NCI-H2196 treated with DMSO at 0.1 percent for 48 hours (cell line): ENCODE results near the gene PVALB.

Source experiments
- DNase-seq: peaks from one replicate; lab custom pipeline; 2025; ENCODE audit not compliant: unreplicated experiment; lab: John Stamatoyannopoulos, UW

The PVALB gene

DNA sequence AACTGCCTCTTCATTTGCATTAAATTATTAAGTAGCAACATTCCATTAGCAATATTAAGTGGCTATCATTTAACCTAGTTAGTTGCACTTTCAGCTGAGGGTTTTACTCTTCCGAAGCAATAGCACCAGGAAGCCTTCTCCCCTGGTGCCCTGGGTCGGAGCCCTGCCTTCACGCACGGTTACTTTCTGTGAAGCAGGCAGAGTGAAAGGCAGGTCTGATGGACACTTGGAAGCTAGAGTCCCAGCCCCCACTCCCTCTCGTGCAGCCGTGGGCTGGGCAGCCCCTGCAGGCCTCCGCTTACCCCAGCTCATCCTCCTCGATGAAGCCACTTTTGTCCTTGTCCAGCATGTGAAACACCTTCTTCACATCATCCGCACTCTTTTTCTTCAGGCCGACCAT is 2.0 kb downstream of the PVALB start:
- no peak for DNase-seq

- no peak for DNase-seq
Measured at GRCh38 chr22:36811094-36811800, 5.6 kb downstream of the PVALB start.

GRCh38 chr22:36809351-36809750 is 7.5 kb downstream of the PVALB start:
- no peak for DNase-seq

DNA sequence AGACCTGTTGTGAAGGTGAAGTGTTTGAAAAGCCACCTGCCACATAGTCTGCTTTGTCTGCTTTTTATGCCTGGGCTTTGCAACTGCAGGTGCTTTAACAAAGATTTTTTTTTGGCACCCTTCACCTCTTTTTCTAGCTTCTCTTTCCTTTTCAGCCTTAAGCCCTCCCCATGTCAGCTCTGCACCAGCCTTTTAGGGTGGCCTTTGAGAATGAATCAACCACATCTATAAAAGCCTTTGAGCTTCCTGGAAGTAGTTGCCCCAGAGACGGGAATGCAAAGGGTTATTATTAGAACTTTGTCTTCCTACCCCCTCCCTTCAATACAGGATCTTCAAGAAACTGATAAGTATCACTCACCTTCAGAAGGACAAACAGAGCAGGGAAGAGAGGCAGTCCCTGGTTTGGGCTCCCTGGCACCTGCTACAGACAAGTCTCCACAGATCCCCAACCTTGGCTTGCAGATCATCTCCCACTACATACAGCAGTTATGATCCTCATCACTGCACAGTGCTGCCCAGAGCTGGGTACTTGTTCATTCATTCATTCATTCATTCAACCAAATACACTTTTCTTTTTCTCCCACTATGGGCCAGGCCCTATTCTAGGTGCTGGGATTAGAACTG is 8.0 kb downstream of the PVALB start:
- DNase-seq, result peak; percentile 21

DNA sequence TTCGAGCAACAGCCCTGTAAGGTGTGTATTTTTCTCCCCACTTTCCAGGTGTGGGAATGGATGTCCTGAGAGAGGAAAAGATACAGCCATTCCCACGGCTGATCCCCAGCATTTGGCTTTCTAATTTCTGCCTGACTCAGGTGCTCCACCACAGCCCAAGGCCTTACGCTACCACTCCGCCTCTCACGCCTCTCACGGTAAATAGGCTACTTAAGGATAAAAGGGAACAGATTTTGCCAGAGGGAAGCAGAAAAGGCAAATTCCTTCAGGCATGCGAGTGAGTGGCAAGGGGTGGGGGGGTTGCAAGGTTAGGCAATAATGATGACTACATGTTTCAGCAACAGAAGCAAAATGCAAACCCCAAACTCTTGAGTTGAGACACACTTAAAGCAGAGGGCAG is 9.2 kb downstream of the PVALB start:
- DNase-seq, result no peak

DNA sequence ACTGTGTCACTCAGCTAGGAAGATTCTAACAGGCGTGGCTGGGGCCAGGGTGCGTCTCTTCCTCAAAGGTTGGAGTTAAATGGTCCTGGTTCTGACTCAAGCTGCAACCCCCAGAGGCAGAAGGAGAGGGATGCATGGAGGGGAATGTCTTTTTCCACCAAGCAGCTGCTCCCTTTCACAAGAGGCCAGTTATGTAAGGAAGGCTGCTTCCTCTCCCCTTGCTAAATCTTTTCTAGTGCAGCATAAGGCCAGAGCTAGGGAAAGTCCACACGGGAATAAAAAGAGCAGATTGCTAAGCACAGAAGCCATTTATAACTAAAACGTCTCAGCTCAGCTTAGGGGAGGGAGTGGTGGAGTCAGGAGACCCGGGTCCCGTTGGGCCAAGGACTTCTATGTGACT is 10.0 kb downstream of the PVALB start:
- no peak for DNase-seq

- DNase-seq, result no peak
Measured at GRCh38 chr22:36803358-36803757, 13.5 kb downstream of the PVALB start.

- no peak for DNase-seq
Measured at GRCh38 chr22:36798674-36799066, 18.2 kb downstream of the PVALB start.

DNA sequence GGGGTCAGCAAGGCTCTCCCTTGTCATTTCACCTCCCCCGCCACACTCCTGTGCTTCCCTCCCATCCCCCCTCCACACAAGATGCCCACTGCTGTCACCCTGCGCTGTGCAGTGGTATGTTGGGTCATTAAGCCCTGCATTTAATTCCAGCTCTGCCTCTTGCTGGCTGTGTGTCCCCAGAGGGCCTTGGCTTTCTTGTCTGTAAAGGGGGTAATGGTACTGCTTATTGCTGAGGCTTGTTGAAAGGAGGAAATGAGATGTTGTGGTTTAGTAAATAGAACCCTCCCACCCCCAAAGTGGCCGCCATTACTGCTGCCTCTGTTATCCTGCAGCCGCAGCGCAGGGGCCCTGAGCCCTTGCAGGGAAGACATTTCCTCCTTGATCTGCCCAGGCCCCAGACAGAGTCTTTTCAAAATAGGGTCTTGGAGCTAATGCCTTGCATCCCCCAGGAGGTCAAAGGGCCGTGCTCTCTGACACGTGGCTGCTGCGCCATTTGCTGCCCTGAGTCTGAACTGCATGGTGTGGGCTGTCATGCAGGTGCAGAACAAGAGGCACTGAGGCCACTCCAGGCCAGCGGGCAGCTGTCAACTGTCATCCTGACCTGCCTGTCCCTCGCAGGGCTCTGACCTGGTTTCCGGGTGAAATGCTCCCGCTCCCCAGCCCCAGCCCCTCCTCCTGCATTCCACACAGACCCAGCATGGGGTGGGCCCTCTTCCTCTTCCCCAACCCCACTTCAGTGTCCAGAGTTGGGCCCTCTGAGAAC is 18.7 kb downstream of the PVALB start:
- DNase-seq, result no peak

GRCh38 chr22:36797374-36797773 is 19.5 kb downstream of the PVALB start:
- DNase-seq, result no peak

DNA sequence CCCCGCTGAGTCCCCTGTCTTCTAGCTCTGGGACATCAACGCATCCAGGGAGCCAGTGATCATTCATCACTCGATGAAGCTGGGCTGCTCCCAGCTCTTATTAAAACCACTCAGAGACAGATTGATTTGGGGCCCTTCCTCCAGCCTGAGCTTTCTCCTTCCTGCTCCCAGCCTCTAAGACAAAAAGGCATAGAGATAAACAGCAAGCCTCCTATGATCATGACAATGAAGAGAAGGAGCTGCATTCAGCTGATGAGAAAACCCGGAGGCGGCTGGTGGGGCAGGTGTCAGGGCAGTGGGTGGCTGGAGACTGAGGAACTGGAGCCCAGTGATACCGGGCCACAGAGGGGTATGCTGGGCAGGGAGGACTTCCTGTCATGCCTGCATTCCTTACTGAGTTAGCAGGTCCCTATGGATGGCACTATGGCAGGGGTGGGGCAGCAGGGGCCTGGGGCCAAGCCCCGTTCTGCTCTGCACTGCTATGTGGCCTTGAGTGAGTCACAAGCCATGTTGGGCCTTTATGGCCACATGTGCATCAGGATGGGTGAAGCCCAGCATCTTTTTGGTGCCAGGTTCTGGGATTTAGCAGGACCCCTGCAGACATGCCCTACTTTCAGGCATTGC is 20.2 kb downstream of the PVALB start:
- no peak for DNase-seq

- DNase-seq, result no peak
Measured at GRCh38 chr22:36795633-36796032, 21.2 kb downstream of the PVALB start.

- no peak for DNase-seq
Measured at GRCh38 chr22:36790648-36791047, 26.2 kb downstream of the PVALB start.

DNA sequence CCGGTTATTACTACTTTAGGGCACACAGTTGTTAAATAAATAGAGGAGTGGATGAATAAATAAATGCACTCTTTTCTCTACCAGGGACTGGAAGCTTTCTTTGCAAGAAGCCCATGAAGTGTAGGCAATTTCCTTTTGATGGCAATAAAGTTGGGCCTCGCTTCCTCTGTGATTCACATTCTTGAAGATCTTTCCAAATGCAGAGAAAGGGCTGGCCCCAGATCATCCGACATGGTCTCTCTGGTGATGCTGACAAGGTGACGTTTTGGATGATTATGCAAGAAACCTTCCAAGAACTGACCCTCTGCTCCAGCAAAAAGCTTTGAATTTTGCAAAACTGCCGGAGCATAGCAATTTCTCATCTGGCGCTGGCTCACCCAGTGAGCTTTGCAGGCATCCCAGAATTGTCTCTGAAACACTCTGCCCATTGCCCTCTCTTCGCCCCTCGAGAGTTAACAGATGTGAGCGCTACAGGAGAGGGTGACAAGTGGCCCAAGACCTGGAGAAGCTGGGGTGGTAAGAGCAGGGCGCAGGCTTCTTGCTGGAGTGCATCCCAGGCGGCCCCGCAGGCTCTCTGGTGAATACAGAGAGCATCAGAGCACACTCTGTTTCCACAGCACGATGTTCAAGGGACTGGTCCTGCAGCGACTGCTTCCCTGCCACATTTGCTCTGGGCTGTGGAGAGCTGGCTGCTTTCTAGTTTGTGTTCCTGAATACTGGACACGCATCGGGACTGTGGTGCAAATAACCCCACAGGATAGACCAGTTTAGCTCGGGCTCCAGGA is 29.4 kb downstream of the PVALB start:
- DNase-seq, result no peak

- no peak for DNase-seq
Measured at GRCh38 chr22:36783743-36784142, 33.1 kb downstream of the PVALB start.

- peak; percentile 51 for DNase-seq
Measured at GRCh38 chr22:36781656-36782627, 34.9 kb downstream of the PVALB start.

GRCh38 chr22:36778020-36778419 is 38.8 kb downstream of the PVALB start:
- no peak for DNase-seq

GRCh38 chr22:36776722-36777121 is 40.1 kb downstream of the PVALB start:
- DNase-seq, result no peak

- DNase-seq, result peak; percentile 93
Measured at GRCh38 chr22:36775964-36776669, 40.7 kb downstream of the PVALB start, which contains the start of gene IFT27. Gene IFT27 (minus strand): TSS chr22:36776119. CDS start chr22:36775707, 412 bp downstream.
